HG02970 (cell line): ENCODE data around the gene RPS26.
"Not testable (repeated sequence)": the region's sequence is repeated elsewhere in the genome, so short reads cannot be mapped to it uniquely, and the experiment has no call there.

Experiments
- ATAC-seq: cut with Tn5 transposase; IDR thresholded peaks from one replicate; pipeline ENCODE4 v1.9.1; 2021; ENCODE audit warnings: mild to moderate bottlenecking, moderate library complexity, moderate number of reproducible peaks; ENCODE audit not compliant: unreplicated experiment, low FRiP score

Gene RPS26

GRCh38 chr12:56041552-56042429 lies at the start of gene RPS26:
Gene RPS26 (plus strand): TSS chr12:56041918. CDS start chr12:56042167, 249 bp downstream.
- ATAC-seq: peak; percentile 95

GRCh38 chr12:55993230-55993853 lies 48.4 kb upstream of the RPS26 start:
- ATAC-seq: no peak

GRCh38 chr12:55995366-55995765 lies 46.4 kb upstream of the RPS26 start:
- no peak for ATAC-seq

GRCh38 chr12:55996201-55996714 lies 45.5 kb upstream of the RPS26 start:
- ATAC-seq: no peak

GRCh38 chr12:55996715-55997534 lies 44.8 kb upstream of the RPS26 start, which contains the start of gene SUOX:
Gene SUOX (plus strand): TSS chr12:55997276. CDS start chr12:56002222, 4,946 bp downstream.
- ATAC-seq: peak; percentile 91

- ATAC-seq: no peak
Observed at GRCh38 chr12:55997535-55997859, 44.2 kb upstream of the RPS26 start.

- ATAC-seq: not testable (repeated sequence)
Observed at GRCh38 chr12:55999522-55999921, 42.2 kb upstream of the RPS26 start.

- not testable (repeated sequence) for ATAC-seq
Observed at GRCh38 chr12:55999999-56000540, 41.6 kb upstream of the RPS26 start.

GRCh38 chr12:56001487-56002100 lies 40.1 kb upstream of the RPS26 start:
- no peak for ATAC-seq

- ATAC-seq: not testable (repeated sequence)
Observed at GRCh38 chr12:56003376-56003775, 38.3 kb upstream of the RPS26 start.

GRCh38 chr12:56004211-56004610 lies 37.5 kb upstream of the RPS26 start:
- no peak for ATAC-seq

- peak; percentile 22 for ATAC-seq
Observed at GRCh38 chr12:56007564-56008559, 33.9 kb upstream of the RPS26 start.

- no peak for ATAC-seq
Observed at GRCh38 chr12:56010111-56010570, 31.6 kb upstream of the RPS26 start.

- no peak for ATAC-seq
Observed at GRCh38 chr12:56011509-56012090, 30.1 kb upstream of the RPS26 start.

- ATAC-seq: no peak
Observed at GRCh38 chr12:56013482-56013881, 28.2 kb upstream of the RPS26 start.

GRCh38 chr12:56014205-56014604 lies 27.5 kb upstream of the RPS26 start:
- ATAC-seq: no peak

- ATAC-seq: no peak
Observed at GRCh38 chr12:56017181-56017580, 24.5 kb upstream of the RPS26 start.

GRCh38 chr12:56018356-56018755 lies 23.4 kb upstream of the RPS26 start:
- ATAC-seq: no peak
